Measurements from ENCODE around the gene MED13.

MED13 gene

GRCh38 chr17:61927208-61928100, 137.6 kb downstream of the MED13 start, which contains the start of gene INTS2:
INTS2 (minus strand) TSS chr17:61927982; CDS start chr17:61926644, 1,338 bp downstream.
- TF ChIP-seq EP300 (IDR thresholded peaks at IDR 0.05; ENCODE audit: borderline replicate concordance): 0 out of 2 replicates have a peak, but pooled peaks have one; percentile 26
- TF ChIP-seq, protein P1, sequence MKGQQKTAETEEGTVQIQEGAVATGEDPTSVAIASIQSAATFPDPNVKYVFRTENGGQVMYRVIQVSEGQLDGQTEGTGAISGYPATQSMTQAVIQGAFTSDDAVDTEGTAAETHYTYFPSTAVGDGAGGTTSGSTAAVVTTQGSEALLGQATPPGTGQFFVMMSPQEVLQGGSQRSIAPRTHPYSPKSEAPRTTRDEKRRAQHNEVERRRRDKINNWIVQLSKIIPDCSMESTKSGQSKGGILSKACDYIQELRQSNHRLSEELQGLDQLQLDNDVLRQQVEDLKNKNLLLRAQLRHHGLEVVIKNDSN (IDR thresholded peaks at IDR 0.05): no peak
- peak; percentile 41; the same call in 1 of the 2 replicates for TF ChIP-seq TCF12 (IDR thresholded peaks at IDR 0.05; ENCODE audit: low read depth)
- TF ChIP-seq RAD21 (IDR thresholded peaks at IDR 0.05; ENCODE audit: low read depth): no peak
- TF ChIP-seq, protein P2, sequence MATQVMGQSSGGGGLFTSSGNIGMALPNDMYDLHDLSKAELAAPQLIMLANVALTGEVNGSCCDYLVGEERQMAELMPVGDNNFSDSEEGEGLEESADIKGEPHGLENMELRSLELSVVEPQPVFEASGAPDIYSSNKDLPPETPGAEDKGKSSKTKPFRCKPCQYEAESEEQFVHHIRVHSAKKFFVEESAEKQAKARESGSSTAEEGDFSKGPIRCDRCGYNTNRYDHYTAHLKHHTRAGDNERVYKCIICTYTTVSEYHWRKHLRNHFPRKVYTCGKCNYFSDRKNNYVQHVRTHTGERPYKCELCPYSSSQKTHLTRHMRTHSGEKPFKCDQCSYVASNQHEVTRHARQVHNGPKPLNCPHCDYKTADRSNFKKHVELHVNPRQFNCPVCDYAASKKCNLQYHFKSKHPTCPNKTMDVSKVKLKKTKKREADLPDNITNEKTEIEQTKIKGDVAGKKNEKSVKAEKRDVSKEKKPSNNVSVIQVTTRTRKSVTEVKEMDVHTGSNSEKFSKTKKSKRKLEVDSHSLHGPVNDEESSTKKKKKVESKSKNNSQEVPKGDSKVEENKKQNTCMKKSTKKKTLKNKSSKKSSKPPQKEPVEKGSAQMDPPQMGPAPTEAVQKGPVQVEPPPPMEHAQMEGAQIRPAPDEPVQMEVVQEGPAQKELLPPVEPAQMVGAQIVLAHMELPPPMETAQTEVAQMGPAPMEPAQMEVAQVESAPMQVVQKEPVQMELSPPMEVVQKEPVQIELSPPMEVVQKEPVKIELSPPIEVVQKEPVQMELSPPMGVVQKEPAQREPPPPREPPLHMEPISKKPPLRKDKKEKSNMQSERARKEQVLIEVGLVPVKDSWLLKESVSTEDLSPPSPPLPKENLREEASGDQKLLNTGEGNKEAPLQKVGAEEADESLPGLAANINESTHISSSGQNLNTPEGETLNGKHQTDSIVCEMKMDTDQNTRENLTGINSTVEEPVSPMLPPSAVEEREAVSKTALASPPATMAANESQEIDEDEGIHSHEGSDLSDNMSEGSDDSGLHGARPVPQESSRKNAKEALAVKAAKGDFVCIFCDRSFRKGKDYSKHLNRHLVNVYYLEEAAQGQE (IDR thresholded peaks at IDR 0.05; ENCODE audit: low read depth): no peak
- no peak for TF ChIP-seq EGR1 (IDR thresholded peaks at IDR 0.05)
- TF ChIP-seq NFIC (IDR thresholded peaks at IDR 0.05): no peak
- TF ChIP-seq CEBPB (IDR thresholded peaks at IDR 0.05): no peak
- no peak for TF ChIP-seq ZBTB7A (IDR thresholded peaks at IDR 0.05; ENCODE audit: low read depth)
- TF ChIP-seq, protein P3, sequence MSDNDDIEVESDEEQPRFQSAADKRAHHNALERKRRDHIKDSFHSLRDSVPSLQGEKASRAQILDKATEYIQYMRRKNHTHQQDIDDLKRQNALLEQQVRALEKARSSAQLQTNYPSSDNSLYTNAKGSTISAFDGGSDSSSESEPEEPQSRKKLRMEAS (IDR thresholded peaks at IDR 0.05): peak; percentile 60; the same call in 1 of the 2 replicates
- peak; percentile 89 for TF ChIP-seq TAF1 (IDR thresholded peaks at IDR 0.05; ENCODE audit: low read depth)
- no peak for TF ChIP-seq FOXM1 (IDR thresholded peaks at IDR 0.05; ENCODE audit: borderline replicate concordance, low read depth)
- 0 out of 2 replicates have a peak, but pooled peaks have one; percentile 61 for TF ChIP-seq YY1 (IDR thresholded peaks at IDR 0.05; ENCODE audit: low read depth)
- no peak for TF ChIP-seq CREB1 (IDR thresholded peaks at IDR 0.05; ENCODE audit: low read depth)
- TF ChIP-seq TEAD4 (IDR thresholded peaks at IDR 0.05): no peak

GRCh38 chr17:61926826-61927207, 138.3 kb downstream of the MED13 start:
- no peak for TF ChIP-seq TCF12 (IDR thresholded peaks at IDR 0.05; ENCODE audit: low read depth)
- TF ChIP-seq EP300 (IDR thresholded peaks at IDR 0.05; ENCODE audit: borderline replicate concordance): no peak
- TF ChIP-seq, protein P3 (IDR thresholded peaks at IDR 0.05): no peak
- TF ChIP-seq, protein P1 (IDR thresholded peaks at IDR 0.05): no peak
- TF ChIP-seq CEBPB (IDR thresholded peaks at IDR 0.05): no peak
- no peak for TF ChIP-seq YY1 (IDR thresholded peaks at IDR 0.05; ENCODE audit: low read depth)
- no peak for TF ChIP-seq FOXM1 (IDR thresholded peaks at IDR 0.05; ENCODE audit: borderline replicate concordance, low read depth)
- no peak for TF ChIP-seq RAD21 (IDR thresholded peaks at IDR 0.05; ENCODE audit: low read depth)
- no peak for TF ChIP-seq TEAD4 (IDR thresholded peaks at IDR 0.05)
- TF ChIP-seq, protein P2 (IDR thresholded peaks at IDR 0.05; ENCODE audit: low read depth): no peak
- no peak for TF ChIP-seq NFIC (IDR thresholded peaks at IDR 0.05)
- TF ChIP-seq TAF1 (IDR thresholded peaks at IDR 0.05; ENCODE audit: low read depth): no peak
- TF ChIP-seq ZBTB7A (IDR thresholded peaks at IDR 0.05; ENCODE audit: low read depth): no peak
- TF ChIP-seq EGR1 (IDR thresholded peaks at IDR 0.05): no peak

DNA sequence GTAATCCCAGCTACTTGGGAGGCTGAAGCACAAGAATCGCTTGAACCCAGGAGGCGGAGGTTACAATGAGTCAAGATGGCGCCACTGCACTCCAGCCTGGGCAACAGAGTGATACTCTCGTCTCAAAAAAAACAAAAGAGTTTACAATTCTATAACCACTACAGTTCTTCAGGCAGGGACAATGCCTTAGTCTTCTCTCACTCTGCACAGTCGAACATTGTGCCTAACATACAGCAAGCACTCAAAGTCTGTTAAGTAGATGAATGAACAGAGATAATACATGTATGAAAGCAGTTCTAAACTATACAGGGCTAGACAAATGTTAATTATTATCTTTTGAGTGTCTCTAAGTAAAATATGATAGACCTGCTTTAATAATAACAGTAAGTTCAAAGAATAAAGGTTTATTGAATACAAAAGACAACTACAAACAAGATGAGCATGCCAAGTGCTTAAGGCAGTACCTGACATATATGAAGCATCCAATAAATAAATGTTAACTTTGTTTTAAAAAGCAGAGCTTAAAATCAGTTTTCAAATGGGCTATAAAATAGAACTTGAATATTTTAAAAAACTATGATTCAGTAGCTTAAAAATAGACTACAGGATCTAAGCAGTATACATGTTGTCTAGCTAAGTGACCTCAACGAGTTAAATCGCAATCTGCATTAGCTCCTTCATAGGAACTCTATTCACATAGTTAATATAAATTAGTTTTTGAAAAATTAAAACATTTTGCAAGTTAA, 156.6 kb downstream of the MED13 start:
- no peak for TF ChIP-seq YY1 (IDR thresholded peaks at IDR 0.05; ENCODE audit: low read depth)
- no peak for TF ChIP-seq NFIC (IDR thresholded peaks at IDR 0.05)
- TF ChIP-seq TAF1 (IDR thresholded peaks at IDR 0.05; ENCODE audit: low read depth): no peak
- TF ChIP-seq RAD21 (IDR thresholded peaks at IDR 0.05; ENCODE audit: low read depth): no peak
- TF ChIP-seq EP300 (IDR thresholded peaks at IDR 0.05; ENCODE audit: borderline replicate concordance): no peak
- no peak for TF ChIP-seq TCF12 (IDR thresholded peaks at IDR 0.05; ENCODE audit: low read depth)
- TF ChIP-seq, protein P3 (IDR thresholded peaks at IDR 0.05): no peak
- TF ChIP-seq, protein P2 (IDR thresholded peaks at IDR 0.05; ENCODE audit: low read depth): no peak
- no peak for TF ChIP-seq TEAD4 (IDR thresholded peaks at IDR 0.05)
- TF ChIP-seq ZBTB7A (IDR thresholded peaks at IDR 0.05; ENCODE audit: low read depth): no peak
- no peak for TF ChIP-seq CEBPB (IDR thresholded peaks at IDR 0.05)
- TF ChIP-seq EGR1 (IDR thresholded peaks at IDR 0.05): no peak
- TF ChIP-seq, protein P1 (IDR thresholded peaks at IDR 0.05): no peak
- no peak for TF ChIP-seq FOXM1 (IDR thresholded peaks at IDR 0.05; ENCODE audit: borderline replicate concordance, low read depth)
- no peak for TF ChIP-seq CREB1 (IDR thresholded peaks at IDR 0.05; ENCODE audit: low read depth)

Data from Ishikawa (cell line).